ENCODE measurements around the gene EIF4B. TPM values are rescaled to one million over a fixed set of nuclear protein-coding genes. Genes with fewer than 3 reads are reported as not detected.

The EIF4B gene
- total and polyA plus RNA-seq, 2 experiments from 2014 or later: 141 to 584 TPM

GRCh38 chr12:53051881-53052412 lies 45.7 kb downstream of the EIF4B start:
- H3K4me3 ChIP-seq: no peak overlapping the region
- H3K79me2 ChIP-seq (replicated peaks; ENCODE audit: insufficient read depth): peaks cover 16% of the 10 kb centered on the region; the same call in 1 of the 2 replicates
- H3K36me3 Mint-ChIP-seq (ENCODE audit: low read depth): peaks cover 18% of the 10 kb centered on the region
- H4K20me1 ChIP-seq (replicated peaks; ENCODE audit: insufficient read depth): peaks cover 16% of the 10 kb centered on the region
- ATAC-seq (no peak), DNase-seq (ENCODE audit: low spot score) (no peak)
- peak overlapping the region; percentile 89 for H3K4me2 ChIP-seq
- peaks cover 3% of the 10 kb centered on the region; the same call in 1 of the 2 replicates for H3K27me3 ChIP-seq (ENCODE audit: insufficient read depth)
- H3K27me3 Mint-ChIP-seq (ENCODE audit: insufficient read depth, low read depth, poor library complexity): peaks cover 26% of the 10 kb centered on the region
- H2AFZ ChIP-seq: no peak overlapping the region
- no peak for TF ChIP-seq STAT1 (IDR thresholded peaks at IDR 0.05; ENCODE audit: unreplicated experiment)
- TF ChIP-seq ZNF331 (CRISPR knock-in tag; IDR thresholded peaks at IDR 0.05; ENCODE audit: low read depth): no peak
- TF ChIP-seq, protein P1, sequence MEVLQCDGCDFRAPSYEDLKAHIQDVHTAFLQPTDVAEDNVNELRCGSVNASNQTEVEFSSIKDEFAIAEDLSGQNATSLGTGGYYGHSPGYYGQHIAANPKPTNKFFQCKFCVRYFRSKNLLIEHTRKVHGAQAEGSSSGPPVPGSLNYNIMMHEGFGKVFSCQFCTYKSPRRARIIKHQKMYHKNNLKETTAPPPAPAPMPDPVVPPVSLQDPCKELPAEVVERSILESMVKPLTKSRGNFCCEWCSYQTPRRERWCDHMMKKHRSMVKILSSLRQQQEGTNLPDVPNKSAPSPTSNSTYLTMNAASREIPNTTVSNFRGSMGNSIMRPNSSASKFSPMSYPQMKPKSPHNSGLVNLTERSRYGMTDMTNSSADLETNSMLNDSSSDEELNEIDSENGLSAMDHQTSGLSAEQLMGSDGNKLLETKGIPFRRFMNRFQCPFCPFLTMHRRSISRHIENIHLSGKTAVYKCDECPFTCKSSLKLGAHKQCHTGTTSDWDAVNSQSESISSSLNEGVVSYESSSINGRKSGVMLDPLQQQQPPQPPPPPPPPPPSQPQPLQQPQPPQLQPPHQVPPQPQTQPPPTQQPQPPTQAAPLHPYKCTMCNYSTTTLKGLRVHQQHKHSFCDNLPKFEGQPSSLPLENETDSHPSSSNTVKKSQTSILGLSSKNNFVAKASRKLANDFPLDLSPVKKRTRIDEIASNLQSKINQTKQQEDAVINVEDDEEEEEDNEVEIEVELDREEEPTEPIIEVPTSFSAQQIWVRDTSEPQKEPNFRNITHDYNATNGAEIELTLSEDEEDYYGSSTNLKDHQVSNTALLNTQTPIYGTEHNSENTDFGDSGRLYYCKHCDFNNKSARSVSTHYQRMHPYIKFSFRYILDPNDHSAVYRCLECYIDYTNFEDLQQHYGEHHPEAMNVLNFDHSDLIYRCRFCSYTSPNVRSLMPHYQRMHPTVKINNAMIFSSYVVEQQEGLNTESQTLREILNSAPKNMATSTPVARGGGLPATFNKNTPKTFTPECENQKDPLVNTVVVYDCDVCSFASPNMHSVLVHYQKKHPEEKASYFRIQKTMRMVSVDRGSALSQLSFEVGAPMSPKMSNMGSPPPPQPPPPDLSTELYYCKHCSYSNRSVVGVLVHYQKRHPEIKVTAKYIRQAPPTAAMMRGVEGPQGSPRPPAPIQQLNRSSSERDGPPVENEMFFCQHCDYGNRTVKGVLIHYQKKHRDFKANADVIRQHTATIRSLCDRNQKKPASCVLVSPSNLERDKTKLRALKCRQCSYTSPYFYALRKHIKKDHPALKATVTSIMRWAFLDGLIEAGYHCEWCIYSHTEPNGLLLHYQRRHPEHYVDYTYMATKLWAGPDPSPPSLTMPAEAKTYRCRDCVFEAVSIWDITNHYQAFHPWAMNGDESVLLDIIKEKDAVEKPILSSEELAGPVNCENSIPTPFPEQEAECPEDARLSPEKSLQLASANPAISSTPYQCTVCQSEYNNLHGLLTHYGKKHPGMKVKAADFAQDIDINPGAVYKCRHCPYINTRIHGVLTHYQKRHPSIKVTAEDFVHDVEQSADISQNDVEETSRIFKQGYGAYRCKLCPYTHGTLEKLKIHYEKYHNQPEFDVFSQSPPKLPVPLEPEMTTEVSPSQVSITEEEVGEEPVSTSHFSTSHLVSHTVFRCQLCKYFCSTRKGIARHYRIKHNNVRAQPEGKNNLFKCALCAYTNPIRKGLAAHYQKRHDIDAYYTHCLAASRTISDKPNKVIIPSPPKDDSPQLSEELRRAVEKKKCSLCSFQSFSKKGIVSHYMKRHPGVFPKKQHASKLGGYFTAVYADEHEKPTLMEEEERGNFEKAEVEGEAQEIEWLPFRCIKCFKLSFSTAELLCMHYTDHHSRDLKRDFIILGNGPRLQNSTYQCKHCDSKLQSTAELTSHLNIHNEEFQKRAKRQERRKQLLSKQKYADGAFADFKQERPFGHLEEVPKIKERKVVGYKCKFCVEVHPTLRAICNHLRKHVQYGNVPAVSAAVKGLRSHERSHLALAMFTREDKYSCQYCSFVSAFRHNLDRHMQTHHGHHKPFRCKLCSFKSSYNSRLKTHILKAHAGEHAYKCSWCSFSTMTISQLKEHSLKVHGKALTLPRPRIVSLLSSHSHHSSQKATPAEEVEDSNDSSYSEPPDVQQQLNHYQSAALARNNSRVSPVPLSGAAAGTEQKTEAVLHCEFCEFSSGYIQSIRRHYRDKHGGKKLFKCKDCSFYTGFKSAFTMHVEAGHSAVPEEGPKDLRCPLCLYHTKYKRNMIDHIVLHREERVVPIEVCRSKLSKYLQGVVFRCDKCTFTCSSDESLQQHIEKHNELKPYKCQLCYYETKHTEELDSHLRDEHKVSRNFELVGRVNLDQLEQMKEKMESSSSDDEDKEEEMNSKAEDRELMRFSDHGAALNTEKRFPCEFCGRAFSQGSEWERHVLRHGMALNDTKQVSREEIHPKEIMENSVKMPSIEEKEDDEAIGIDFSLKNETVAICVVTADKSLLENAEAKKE (CRISPR knock-in tag; IDR thresholded peaks at IDR 0.05): no peak
- TF ChIP-seq NANOG (IDR thresholded peaks at IDR 0.05; ENCODE audit: borderline replicate concordance): no peak
- no peak for TF ChIP-seq ZNF114 (CRISPR knock-in tag; IDR thresholded peaks at IDR 0.05)
- no peak for TF ChIP-seq EZH2phosphoT487 (IDR thresholded peaks at IDR 0.05; ENCODE audit: unreplicated experiment)
- peaks cover 32% of the 10 kb centered on the region; the same call in 1 of the 2 replicates for H3F3A ChIP-seq (replicated peaks; ENCODE audit: low read depth)
- H3K27ac Mint-ChIP-seq: no peak overlapping the region
- peak overlapping the region; percentile 45; the same call in 2 of the 3 replicates for H3K4me3 Mint-ChIP-seq
- H3K9me3 Mint-ChIP-seq: no peaks in the 10 kb centered on the region; the same call in 2 of the 3 replicates
- H3K27ac ChIP-seq (ENCODE audit: low read depth): no peak overlapping the region
- peaks cover 52% of the 10 kb centered on the region for H3K4me1 ChIP-seq (ENCODE audit: insufficient read depth)
- H3K9me2 ChIP-seq (ENCODE audit: insufficient read depth): no peaks in the 10 kb centered on the region
- peaks cover 47% of the 10 kb centered on the region for H3K4me1 Mint-ChIP-seq
- H3K36me3 ChIP-seq (ENCODE audit: insufficient read depth): no peaks in the 10 kb centered on the region
